HG03045 (cell line): Measurements from ENCODE around the gene REXO1.
A peak's percentile ranks its signal among the peaks of the same experiment; 100 is the strongest.

Experiments
- ATAC-seq: cut with Tn5 transposase; IDR thresholded peaks from one replicate; pipeline ENCODE4 v1.9.1; 2021; ENCODE audit warnings: mild to moderate bottlenecking, moderate library complexity; ENCODE audit not compliant: unreplicated experiment

REXO1 gene

GRCh38 chr19:1849132-1849474 lies 820 bp upstream of the REXO1 start:
- no peak for ATAC-seq

- peak; percentile 23 for ATAC-seq
Observed at GRCh38 chr19:1847684-1848398, 442 bp downstream of the REXO1 start.

- ATAC-seq, result no peak
Observed at GRCh38 chr19:1847348-1847683, 967 bp downstream of the REXO1 start.

- no peak for ATAC-seq
Observed at GRCh38 chr19:1846517-1847204, 1.6 kb downstream of the REXO1 start.

- no peak for ATAC-seq
Observed at GRCh38 chr19:1845642-1846041, 2.6 kb downstream of the REXO1 start.

GRCh38 chr19:1845125-1845515 lies 3.2 kb downstream of the REXO1 start:
- no peak for ATAC-seq

GRCh38 chr19:1844513-1845124 lies 3.7 kb downstream of the REXO1 start:
- no peak for ATAC-seq

GRCh38 chr19:1843646-1844394 lies 4.5 kb downstream of the REXO1 start:
- ATAC-seq, result no peak

GRCh38 chr19:1843116-1843515 lies 5.2 kb downstream of the REXO1 start:
- ATAC-seq, result no peak

GRCh38 chr19:1841209-1841924 lies 6.9 kb downstream of the REXO1 start:
- ATAC-seq, result no peak

GRCh38 chr19:1840541-1841115 lies 7.7 kb downstream of the REXO1 start:
- ATAC-seq, result no peak

GRCh38 chr19:1839658-1840540 lies 8.4 kb downstream of the REXO1 start:
- no peak for ATAC-seq

GRCh38 chr19:1837625-1838105 lies 10.6 kb downstream of the REXO1 start:
- no peak for ATAC-seq

- no peak for ATAC-seq
Observed at GRCh38 chr19:1837222-1837565, 11.1 kb downstream of the REXO1 start.

GRCh38 chr19:1836458-1837221 lies 11.6 kb downstream of the REXO1 start:
- no peak for ATAC-seq

- ATAC-seq, result no peak
Observed at GRCh38 chr19:1833540-1833939, 14.7 kb downstream of the REXO1 start.

- ATAC-seq, result no peak
Observed at GRCh38 chr19:1832046-1832663, 16.1 kb downstream of the REXO1 start.

GRCh38 chr19:1830978-1831377 lies 17.3 kb downstream of the REXO1 start:
- ATAC-seq, result no peak

- no peak for ATAC-seq
Observed at GRCh38 chr19:1830568-1830967, 17.7 kb downstream of the REXO1 start.
